Peyer's patch (tissue), 4 donors: Measurements from ENCODE around the gene COL13A1. TPM values are rescaled to one million over a fixed set of nuclear protein-coding genes. Genes with fewer than 3 reads are reported as not detected.

ENCODE experiments used
- DNase-seq, 3 donors: peaks; one replicate each; pipeline ENCODE4 v3.0.0-alpha.2; 2017 to 2019
- H3K27ac ChIP-seq, 4 donors: fragments of 200-600 bp; sonication (generic); one replicate each; pipeline ENCODE4 v1.5.1; 2016 to 2019
- H3K27me3 ChIP-seq, 2 donors: fragments of 200-600 bp; sonication (generic); one replicate each; pipeline ENCODE4 v1.5.1; 2019
- H3K36me3 ChIP-seq, 3 donors: fragments of 200-600 bp; sonication (generic); one replicate each; pipeline ENCODE4 v1.5.1; 2016 to 2019
- H3K4me1 ChIP-seq, 4 donors: fragments of 200-600 bp; sonication (generic); one replicate each; pipeline ENCODE4 v1.5.1; 2016 to 2019
- H3K4me3 ChIP-seq, 4 donors: fragments of 200-600 bp; sonication (generic); 1 replicate in 3 of 4; 2 replicates in 1 of 4; pipeline ENCODE4 v1.5.1; 2016 to 2019; ENCODE audit warnings: mild to moderate bottlenecking in 1 of 4
- H3K9me3 ChIP-seq, 4 donors: fragments of 200-600 bp; sonication (generic); one replicate each; pipeline ENCODE4 v1.5.1; 2016 to 2019; ENCODE audit warnings: mild to moderate bottlenecking in 1 of 4
- POLR2A ChIP-seq, 2 donors: fragments of 450-650 bp; IDR thresholded peaks; one replicate each; pipeline ENCODE4 v1.5.1; 2017; ENCODE audit warnings: antibody characterized with exemption in 2 of 2, mild to moderate bottlenecking in 2 of 2, moderate library complexity in 2 of 2
- total RNA-seq, 4 donors: library from RNA; depleted of rRNA; stranded (reverse); fragments of >200 nt; gene quantifications; one replicate each; pipeline ENCODE4 v1.1.0, GENCODE V29; 2016
- TF ChIP-seq, protein P1 (sequence below), 6 experiments: fragments of 450-650 bp in 4 of 6; fragments of 200-600 bp in 2 of 6; sonication (generic) in 1 of 6; IDR thresholded peaks; one replicate each; pipeline ENCODE4 v1.5.1; 2017 to 2019; ENCODE audit warnings: antibody characterized with exemption in 6 of 6, mild to moderate bottlenecking in 3 of 6, moderate library complexity in 1 of 6

The COL13A1 gene
- total RNA-seq, 4 donors from 2014 or later: 0.94 to 6.6 (median 3.9) TPM; not detected in 1

GRCh38 chr10:69758310-69758728 is 43.4 kb upstream of the COL13A1 start:
- Histone ChIP-seq H3K4me3 (no peak overlapping the region), H3K27ac (no peak overlapping the region), H3K27me3 (no peaks in the 10 kb centered on the region), H3K4me1 (no peaks in the 10 kb centered on the region), H3K36me3 (no peaks in the 10 kb centered on the region), H3K9me3 (no peaks in the 10 kb centered on the region)
- TF ChIP-seq POLR2A (IDR thresholded peaks at IDR 0.05): no peak
- TF ChIP-seq, protein P1, sequence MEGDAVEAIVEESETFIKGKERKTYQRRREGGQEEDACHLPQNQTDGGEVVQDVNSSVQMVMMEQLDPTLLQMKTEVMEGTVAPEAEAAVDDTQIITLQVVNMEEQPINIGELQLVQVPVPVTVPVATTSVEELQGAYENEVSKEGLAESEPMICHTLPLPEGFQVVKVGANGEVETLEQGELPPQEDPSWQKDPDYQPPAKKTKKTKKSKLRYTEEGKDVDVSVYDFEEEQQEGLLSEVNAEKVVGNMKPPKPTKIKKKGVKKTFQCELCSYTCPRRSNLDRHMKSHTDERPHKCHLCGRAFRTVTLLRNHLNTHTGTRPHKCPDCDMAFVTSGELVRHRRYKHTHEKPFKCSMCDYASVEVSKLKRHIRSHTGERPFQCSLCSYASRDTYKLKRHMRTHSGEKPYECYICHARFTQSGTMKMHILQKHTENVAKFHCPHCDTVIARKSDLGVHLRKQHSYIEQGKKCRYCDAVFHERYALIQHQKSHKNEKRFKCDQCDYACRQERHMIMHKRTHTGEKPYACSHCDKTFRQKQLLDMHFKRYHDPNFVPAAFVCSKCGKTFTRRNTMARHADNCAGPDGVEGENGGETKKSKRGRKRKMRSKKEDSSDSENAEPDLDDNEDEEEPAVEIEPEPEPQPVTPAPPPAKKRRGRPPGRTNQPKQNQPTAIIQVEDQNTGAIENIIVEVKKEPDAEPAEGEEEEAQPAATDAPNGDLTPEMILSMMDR (IDR thresholded peaks at IDR 0.05): no peak
- DNase-seq: no peak

GRCh38 chr10:69759641-69760040 is 42.1 kb upstream of the COL13A1 start:
- Histone ChIP-seq H3K9me3 (no peaks in the 10 kb centered on the region), H3K27me3 (no peaks in the 10 kb centered on the region), H3K27ac (no peak overlapping the region), H3K4me3 (no peak overlapping the region), H3K36me3 (no peaks in the 10 kb centered on the region), H3K4me1 (no peaks in the 10 kb centered on the region)
- no peak for DNase-seq
- no peak for TF ChIP-seq POLR2A (IDR thresholded peaks at IDR 0.05)
- TF ChIP-seq, protein P1 (IDR thresholded peaks at IDR 0.05): no peak

- Histone ChIP-seq H3K4me1 (no peaks in the 10 kb centered on the region), H3K9me3 (no peaks in the 10 kb centered on the region), H3K27me3 (no peaks in the 10 kb centered on the region), H3K4me3 (no peak overlapping the region), H3K27ac (no peak overlapping the region), H3K36me3 (no peaks in the 10 kb centered on the region)
- no peak for DNase-seq
- TF ChIP-seq, protein P1 (IDR thresholded peaks at IDR 0.05): no peak
- TF ChIP-seq POLR2A (IDR thresholded peaks at IDR 0.05): no peak
Observed at GRCh38 chr10:69760072-69760471, 41.6 kb upstream of the COL13A1 start.

DNA sequence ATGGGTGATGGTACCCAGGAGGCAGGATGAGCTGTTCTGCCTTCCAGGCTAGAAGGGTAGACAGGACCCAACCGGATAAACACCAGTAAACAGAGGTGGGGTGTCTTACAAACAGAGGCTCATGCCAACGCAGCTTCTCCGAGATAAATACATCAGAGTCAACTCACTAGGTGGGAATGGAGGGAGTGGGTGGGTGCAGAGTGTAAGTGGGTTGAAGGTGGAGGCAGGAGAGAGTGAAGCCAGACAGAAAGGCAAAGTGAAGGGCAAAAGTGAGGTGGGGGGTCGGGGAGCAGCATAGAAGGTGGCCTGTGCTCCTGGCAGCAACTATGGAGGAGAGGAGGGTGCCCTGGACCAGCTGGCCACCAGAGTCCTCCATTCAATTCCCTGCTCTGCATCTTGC is 40.4 kb upstream of the COL13A1 start:
- no peaks in the 10 kb centered on the region for H3K9me3 ChIP-seq
- no peak for DNase-seq
- no peak overlapping the region for H3K27ac ChIP-seq
- no peaks in the 10 kb centered on the region for H3K36me3 ChIP-seq
- no peak overlapping the region for H3K4me3 ChIP-seq
- no peaks in the 10 kb centered on the region for H3K4me1 ChIP-seq
- no peak for TF ChIP-seq POLR2A (IDR thresholded peaks at IDR 0.05)
- TF ChIP-seq, protein P1 (IDR thresholded peaks at IDR 0.05): no peak
- no peaks in the 10 kb centered on the region for H3K27me3 ChIP-seq

DNA sequence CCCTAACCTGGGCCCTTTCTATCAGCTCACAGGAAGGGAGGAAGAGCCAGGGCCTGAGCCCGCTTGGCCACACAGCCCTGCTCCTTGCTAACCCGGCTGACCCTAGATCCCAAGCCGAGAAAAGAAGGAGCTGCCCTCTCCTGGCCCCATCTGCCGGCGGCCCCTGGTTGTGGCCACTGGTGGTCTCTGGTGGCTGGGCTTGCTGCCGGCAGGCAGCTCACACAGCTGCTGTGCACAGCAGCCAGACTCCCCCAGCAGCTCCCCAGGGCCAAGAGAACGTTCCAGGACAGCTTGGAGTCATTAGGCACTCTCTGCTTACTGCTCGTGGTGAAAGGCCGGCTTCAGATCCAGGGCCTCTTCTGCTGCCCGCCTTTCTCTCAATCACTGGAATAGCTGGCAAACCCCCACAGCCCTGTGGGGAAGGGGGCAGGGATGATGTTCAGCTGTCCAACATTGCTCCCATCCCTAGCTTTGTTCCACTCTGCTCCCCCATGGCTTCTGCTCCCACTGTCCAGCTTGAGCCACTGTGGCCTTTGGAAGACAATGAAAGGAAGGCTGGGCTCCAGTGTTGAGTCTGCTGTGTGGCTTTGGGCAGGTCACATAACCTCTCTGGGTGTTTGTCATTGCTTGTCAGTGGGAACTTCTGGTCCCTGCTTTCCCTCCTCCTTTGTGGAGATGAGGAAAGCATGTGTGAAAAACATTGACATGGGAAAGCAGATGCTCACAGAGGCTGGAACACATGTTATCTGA is 35.4 kb upstream of the COL13A1 start:
- Histone ChIP-seq H3K9me3 (no peaks in the 10 kb centered on the region), H3K36me3 (no peaks in the 10 kb centered on the region), H3K27ac (no peak overlapping the region), H3K4me1 (no peaks in the 10 kb centered on the region), H3K4me3 (no peak overlapping the region), H3K27me3 (no peaks in the 10 kb centered on the region)
- TF ChIP-seq, protein P1 (IDR thresholded peaks at IDR 0.05): no peak
- TF ChIP-seq POLR2A (IDR thresholded peaks at IDR 0.05): no peak
- no peak for DNase-seq
